ENCODE results near the gene UBE2E1. TPM values are rescaled to one million over a fixed set of nuclear protein-coding genes. Genes with fewer than 3 reads are reported as not detected.
"Not testable (repeated sequence)": the region's sequence is repeated elsewhere in the genome, so short reads cannot be mapped to it uniquely, and the experiment has no call there.

Gene UBE2E1
- total RNA-seq, 1 donor from 2014 or later: 98.2 TPM

DNA sequence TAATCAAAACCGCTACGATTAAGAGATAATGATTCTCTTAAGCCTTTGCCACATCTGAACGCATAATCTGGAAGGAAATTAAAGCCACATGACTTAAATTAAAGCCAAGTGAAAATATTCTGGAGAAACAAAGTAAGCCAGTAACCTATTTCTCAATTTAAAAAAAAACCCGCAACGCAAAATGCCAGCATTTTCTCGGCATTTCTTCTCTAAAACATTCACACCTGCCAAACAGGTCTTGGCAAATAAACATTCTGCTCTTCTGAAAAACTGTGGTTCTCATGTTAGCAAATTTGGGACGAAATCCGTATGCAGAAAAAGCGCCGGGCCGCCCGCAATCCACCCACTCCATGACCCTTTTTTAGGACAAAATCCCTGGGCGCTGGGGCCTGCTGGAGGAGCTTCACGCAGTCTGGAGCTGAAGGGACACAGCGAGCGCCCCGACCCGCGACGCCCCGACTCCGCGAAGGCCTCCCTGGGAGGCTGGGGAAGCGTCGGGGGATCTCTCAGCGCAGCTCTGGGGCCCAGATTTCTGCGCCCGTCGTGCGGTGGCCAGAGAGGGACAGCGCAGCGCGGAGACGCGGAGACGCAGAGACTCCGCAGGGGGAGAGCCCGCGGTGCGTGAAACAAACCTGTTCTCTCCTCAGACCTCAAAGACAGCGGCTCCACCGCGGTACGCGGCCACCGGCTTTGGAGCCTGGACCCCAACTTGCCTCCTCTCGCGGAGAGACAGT lies 110.6 kb downstream of the UBE2E1 start:
- no peak for DNase-seq (ENCODE audit: low read depth)

DNA sequence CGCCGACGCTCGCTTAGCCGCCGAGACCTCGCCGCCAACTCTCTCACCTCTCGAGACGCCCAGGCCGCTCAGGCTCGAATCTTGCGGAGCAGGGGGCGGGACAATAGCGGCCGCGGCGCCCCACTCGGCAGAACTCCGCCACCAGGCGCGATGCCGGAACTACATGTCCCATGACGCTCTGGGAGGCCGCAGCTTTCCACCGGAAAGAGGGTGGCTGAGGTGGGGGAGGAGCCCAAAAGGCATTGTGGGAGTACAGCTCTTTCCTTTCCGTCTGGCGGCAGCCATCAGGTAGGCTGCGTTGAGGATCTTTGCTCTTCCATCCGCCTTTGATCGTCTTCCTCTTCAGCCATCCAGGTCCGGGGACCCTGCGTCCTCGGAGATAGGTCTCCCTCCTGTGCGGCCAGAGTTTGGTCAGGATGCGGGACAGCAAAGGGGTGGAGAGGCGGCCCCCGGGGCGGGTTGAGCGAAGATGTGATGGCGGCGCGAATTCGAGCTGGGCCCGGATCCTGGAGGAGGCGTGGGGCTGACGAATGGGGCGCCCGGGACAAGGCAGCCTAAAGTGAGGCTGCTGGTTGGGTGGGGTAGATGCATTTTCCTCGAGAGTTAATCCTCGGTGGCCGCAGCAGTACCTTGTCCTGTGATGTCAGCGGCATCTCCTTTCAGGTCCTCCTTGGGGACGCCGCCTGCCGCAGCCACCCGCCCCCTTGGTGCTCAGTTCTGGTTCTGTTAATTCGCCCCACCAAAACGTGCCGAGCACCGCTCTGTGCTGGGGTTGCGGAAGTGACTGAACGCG lies 111.3 kb downstream of the UBE2E1 start, which contains the start of the genes NKIRAS1 and RPL15:
NKIRAS1 (minus strand) TSS at position 105 of the 793 bp plus-strand sequence. CDS start 6,086 bp downstream, outside the sequence.
RPL15 (plus strand) TSS at position 247 of the 793 bp plus-strand sequence. CDS start 728 bp downstream, outside the sequence.
- peak; percentile 89 for DNase-seq (ENCODE audit: low read depth)

DNA sequence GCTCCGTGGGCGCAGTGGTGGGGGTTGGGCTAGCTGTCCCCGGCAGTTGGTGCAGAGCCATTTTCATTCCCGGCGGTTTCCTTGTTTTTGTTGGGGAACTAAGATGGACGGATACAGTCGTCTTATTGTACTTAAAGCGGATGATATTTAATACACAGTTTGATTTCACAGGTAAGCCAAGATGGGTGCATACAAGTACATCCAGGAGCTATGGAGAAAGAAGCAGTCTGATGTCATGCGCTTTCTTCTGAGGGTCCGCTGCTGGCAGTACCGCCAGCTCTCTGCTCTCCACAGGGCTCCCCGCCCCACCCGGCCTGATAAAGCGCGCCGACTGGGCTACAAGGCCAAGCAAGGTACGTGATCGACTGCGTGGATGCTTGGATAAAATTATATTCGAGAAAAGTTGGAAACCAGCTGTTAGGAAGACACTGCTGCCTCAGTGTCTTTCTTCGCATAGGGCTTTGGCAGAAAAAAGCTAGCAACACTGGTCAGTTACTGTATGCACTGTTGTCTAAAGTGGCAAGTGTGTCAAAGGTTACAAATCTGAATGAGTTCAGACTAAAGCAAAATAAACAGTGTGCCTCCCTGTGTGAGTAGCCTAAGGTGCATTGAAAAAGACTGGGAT lies 112.0 kb downstream of the UBE2E1 start:
- peak; percentile 21 for DNase-seq (ENCODE audit: low read depth)

DNA sequence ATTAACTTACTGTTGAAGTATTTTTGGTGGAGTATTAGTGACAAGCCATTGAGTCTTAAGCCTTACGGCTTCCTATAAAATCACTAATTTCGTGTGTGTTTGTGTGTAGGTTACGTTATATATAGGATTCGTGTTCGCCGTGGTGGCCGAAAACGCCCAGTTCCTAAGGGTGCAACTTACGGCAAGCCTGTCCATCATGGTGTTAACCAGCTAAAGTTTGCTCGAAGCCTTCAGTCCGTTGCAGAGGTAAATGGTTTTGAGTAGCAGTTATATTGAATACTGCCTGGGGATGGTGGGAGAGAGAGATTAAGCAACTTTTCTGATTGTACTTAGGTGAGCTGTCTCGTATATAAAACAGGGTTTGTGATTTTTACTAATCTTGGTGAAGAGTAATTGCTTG lies 112.6 kb downstream of the UBE2E1 start:
- DNase-seq (ENCODE audit: low read depth): not testable (repeated sequence)

DNA sequence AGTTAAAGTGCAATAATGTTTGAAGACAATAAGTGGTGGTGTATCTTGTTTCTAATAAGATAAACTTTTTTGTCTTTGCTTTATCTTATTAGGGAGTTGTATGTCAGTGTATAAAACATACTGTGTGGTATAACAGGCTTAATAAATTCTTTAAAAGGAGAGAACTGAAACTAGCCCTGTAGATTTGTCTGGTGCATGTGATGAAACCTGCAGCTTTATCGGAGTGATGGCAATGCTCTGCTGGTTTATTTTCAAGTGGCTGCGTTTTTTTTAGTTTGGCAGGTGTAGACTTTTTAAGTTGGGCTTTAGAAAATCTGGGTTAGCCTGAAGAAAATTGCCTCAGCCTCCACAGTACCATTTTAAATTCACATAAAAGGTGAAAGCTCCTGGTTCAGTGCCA lies 113.9 kb downstream of the UBE2E1 start:
- no peak for DNase-seq (ENCODE audit: low read depth)

DNA sequence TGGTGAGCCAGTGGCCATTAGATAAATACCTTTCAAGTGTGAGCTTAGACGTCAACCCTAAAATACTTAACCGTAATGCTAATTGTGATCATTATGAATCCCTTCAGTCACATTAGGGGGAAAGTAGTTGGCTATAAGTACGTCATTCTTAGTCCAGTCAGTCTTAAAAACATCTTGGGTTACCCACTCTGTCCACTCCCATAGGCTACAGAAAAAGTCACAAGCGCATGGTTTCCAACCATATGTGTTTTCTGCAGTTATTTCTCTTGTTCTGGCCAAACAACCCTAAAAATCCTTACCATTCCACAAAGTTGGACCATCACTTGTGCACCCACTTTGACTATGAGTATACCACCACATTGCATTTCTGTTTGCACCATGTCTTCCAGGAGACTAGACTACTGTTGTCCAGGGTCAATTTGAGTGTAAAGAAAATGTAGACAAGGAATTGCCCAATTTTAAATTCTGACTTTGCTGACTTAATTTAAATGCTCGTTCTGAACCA lies 114.4 kb downstream of the UBE2E1 start:
- no peak for DNase-seq (ENCODE audit: low read depth)

DNA sequence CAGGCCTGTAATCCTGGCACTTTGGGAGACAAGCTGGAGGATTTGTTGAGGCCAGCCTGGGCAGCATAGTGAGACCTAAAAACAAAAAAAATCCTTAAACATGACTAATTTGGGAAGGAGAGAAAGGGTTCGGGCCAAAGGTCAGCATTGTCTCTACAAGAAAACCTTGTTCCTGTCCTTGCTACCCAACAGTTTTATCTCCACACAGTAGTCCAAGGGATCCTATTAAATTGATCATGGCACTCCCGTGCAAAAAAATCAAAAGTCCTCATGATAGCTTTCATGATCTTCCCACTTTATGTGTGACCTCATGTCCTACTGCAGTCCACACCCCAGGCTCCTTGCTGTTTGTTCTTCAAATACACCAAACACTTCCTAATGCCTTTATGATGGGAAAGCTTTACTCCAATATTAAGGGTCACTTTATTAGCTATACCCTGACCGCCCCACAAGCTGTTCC lies 115.3 kb downstream of the UBE2E1 start:
- DNase-seq (ENCODE audit: low read depth): no peak

DNA sequence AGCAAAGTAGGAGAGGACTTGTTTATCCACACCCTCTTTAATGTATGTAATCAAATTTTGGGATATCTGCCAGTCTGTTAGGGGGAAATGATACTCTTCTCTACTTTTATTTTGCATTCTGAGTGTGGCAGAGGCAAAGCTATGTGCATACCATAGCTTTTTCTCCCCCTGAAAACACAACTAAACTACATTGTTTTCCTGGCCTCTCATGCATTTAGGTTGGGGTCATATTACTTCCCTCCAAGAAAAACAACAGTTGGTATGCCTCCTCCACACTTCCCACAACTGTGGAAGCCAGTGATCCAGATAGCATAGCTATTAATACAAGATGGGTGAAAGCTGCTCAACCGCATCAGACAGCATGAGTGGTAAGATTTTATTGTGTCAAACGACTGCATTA lies 118.0 kb downstream of the UBE2E1 start:
- DNase-seq (ENCODE audit: low read depth): peak; percentile 94

DNA sequence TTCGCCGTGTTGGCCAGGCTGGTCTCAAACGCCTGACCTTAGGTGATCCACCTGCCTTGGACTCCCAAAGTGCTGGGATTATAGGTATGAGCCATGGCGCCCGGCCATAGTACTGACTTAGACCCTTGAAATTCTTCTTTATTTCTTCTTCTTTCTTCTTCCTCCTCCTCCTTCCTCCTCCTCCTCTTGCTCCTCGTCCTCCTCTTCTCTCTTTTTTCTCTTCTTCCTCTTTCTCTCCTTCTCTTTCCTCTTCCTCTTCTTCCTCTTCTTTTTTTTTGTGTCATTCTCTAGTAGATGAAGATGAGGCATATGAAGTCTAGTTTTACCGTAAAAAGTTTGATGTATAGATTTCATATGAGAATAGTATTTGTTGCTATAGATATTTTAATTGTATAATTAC lies 120.5 kb downstream of the UBE2E1 start:
- no peak for DNase-seq (ENCODE audit: low read depth)

DNA sequence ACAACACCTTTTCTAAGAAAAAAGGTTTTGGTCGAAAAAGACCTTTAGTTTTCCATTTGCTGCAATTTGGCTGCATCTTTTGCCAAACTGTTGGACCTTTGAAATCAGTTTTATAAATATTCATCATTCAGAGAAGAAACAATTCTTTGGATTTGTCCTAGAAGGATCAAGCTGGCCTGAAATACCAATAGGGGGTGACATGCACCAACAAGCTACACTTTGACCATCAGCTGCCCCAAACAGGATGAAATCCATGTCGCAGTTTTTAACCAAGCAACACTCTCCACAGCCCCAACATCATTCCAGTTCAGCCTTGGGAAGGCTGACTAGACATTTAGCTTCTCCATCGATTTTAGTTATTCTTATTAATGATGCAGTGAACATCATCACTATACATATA lies 121.0 kb downstream of the UBE2E1 start:
- no peak for DNase-seq (ENCODE audit: low read depth)

DNA sequence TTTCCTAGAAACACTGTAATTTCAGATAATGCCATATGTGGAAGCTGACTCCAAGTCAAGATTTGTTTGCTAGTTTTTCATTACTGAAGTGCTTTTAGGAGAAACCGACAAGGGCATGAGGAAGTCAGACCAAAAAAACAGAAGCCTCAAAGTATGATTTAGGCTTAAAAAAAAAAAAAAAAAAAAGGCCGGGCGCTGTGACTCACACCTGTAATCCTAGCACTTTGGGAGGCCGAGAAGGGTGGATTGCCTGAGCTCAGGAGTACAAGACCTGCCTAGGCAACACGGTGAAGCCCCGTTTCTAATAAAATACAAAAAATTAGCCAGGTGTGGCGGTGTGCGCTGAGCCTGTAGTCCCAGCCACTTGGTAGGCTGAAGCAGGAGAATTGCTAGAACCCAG lies 122.8 kb downstream of the UBE2E1 start:
- peak; percentile 54 for DNase-seq (ENCODE audit: low read depth)

DNA sequence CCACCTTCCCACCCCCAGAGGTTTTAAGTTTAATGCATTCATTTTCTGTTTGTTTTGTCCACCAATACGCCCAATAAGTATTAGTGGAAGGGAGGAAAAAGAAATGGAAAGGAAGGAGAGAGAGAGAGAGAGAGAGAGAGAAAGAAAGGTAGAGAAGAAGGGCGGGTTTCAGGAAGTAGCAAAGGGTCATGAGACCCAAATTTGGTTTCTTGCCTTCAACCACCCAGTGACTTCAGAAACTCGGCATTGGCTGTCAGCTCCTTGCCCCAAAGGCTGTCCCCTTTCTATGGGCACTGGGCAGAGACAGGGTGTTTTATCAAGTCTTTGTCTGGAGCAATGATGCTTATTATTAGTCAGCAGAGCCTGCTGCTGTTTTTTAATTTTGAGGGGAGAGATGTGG lies 125.8 kb downstream of the UBE2E1 start:
- DNase-seq (ENCODE audit: low read depth): no peak

DNA sequence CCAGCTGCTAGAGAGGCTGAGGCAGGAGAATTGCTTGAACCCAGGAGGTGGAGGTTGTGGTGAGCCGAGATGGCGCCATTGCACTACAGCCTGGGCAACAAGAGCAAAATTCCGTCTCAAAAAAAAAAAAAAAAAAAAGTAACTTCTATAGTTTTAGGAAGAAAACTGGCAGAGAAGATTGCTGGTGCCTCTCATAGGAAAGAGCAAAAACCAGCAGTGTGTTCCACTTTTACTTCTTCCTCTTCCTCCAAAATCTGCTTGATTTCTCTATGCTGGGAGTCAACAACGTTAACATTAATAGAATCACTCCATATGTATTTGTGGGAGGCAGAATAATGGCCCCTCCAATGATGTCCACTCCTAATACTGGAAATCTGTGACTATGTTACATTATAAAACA lies 126.8 kb downstream of the UBE2E1 start:
- no peak for DNase-seq (ENCODE audit: low read depth)

DNA sequence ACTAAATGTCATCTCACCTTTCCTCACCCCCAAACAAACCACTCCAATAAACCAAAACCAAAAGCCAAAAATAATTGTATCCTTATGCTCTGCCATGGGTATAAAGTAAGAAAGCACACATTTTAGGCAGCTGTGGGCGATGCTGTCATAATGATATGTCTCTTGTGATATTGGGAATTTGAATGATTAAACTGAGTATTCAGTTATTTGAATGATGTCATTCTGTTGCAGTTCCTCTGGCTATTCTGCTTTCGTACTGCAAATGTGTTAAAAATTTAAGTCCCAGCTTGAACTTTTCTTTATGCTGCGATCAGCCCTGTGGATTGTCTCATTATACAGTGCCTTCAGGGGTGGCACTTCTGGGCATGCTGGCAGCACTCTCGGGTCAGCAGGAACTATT lies 128.5 kb downstream of the UBE2E1 start:
- no peak for DNase-seq (ENCODE audit: low read depth)

DNA sequence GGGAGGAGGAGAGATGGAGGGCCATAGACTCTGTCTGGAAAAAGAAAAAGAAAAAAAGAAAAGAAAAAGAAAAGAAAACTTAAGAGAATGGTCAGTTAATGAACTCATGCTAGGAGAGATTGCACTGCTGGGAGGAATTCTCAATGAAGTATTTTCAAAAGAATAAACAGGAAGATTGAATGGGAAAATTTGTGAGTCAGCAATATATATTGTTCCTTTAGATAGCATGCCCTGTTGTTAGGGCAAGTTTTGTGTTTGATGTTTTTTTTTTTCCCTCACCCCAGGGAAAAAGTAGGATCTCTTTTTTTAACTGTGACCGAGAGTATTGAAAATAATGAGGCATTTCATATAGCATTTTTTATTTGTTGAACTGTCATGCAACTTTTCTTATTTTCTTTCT lies 131.5 kb downstream of the UBE2E1 start:
- no peak for DNase-seq (ENCODE audit: low read depth)

DNA sequence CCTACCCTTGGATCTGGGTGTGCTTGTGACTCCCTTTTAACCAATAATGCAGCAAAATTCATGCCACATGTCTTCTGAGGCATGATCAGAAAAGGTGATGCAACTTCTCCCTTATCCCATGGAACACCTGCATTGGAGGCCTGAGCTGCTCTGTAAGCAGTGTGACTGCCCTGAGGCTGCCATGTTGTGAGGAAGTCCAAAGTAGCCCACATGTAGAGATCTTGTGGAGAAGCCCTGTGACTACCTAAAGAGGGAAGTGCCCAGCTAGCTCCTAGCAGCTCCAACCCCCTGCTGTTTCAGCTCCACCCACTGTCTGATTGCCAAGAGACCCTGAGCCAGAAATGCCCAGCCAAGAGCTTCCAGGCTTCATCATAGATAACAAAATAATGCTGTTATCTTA lies 132.9 kb downstream of the UBE2E1 start:
- DNase-seq (ENCODE audit: low read depth): no peak

DNA sequence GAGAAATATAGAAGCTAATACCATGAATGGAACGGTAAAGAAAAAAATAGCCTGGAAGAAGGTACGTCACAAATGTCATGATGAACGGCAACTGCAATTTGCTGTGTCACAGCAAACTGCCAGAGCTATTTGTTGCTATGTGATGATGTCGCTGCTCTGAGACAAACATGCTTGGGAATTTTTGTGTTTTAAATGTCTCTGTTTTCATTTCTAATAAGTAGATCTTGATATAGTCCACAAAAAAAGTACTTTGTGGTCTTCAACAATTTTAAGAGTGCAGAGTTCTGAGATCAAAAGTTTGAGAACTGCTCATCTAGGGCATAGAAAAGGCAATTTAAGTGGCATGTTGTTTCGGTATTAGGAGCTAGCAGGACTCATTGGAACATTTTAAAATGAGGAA lies 135.0 kb downstream of the UBE2E1 start:
- DNase-seq (ENCODE audit: low read depth): no peak

Other genes starting within 250 kb of the UBE2E1 start
- gene NKIRAS1, start 111.0 kb downstream of the UBE2E1 start, total RNA-seq: 9.9 and 17.2 TPM in 2 replicates
- 1,175 and 2,297 TPM in 2 replicates for gene RPL15, start 111.2 kb downstream of the UBE2E1 start, total RNA-seq
- gene NR1D2, start 139.3 kb downstream of the UBE2E1 start, total RNA-seq: 16.3 and 22.5 TPM in 2 replicates

All from renal cortical epithelial cell (primary cell).